Measurements from ENCODE around the gene PSENEN. TPM values are rescaled to one million over a fixed set of nuclear protein-coding genes. Genes with fewer than 3 reads are reported as not detected.
A peak's percentile ranks its signal among the peaks of the same experiment; 100 is the strongest.

PSENEN gene
- total RNA-seq, 2 donors from 2014 or later, result 10.6 to 21.1 TPM

DNA sequence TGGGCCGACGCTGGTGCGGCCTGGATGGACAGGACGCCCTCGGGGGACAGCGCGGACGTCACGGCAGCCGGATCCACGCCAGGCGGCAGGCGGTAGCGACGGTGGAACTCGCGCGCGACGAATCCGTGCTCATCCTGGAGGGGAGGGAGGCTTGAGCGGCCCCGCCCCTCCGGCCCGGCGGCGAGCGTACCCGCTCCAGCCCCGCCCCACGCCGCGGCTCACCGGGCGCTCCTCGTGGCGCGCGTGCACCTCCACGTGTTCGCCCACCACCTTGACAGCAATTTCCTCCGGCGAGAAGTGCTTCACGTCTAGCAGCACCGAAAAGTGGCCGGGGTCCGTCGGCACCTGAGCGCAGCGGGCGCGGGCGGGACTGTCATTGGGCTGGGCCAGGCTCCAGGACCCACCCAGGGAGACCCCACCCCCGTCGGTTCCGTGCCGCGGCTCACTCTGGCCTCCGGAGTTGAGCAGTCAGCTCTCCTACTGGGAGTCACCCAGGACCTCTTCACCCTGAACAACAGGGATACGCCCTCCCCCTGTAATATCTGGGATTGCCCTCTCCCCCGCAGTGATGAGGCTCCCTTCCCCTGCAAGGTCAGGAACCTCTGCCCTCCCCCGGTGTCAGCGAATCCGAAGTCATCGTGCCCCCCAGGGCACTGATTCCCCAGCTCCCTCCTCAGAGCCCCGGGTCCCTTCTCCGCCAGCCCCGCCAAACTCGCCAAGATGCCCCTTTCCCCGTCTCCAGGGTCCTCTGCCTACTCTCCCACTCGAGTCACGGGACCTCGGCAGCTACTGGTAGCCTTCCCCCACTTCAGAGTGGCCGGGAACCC, 10.3 kb downstream of the PSENEN start:
- no peak overlapping the region for H3K4me3 ChIP-seq
- H3K9me3 ChIP-seq, result no peaks in the 10 kb centered on the region
- intact Hi-C loops (cut with DNase I), result no loop called here
- DNase-seq (peak; percentile 42 to 57 (median 55)), ATAC-seq (no peak)
- H3K4me1 ChIP-seq, result peaks cover 29% of the 10 kb centered on the region
- whole genome bisulfite sequencing, 2 donors, result 64 to 83% methylated on average over 53 to 71 of the region's 74 CpGs
- no peaks in the 10 kb centered on the region for H3K27me3 ChIP-seq
- TF ChIP-seq, protein P1, sequence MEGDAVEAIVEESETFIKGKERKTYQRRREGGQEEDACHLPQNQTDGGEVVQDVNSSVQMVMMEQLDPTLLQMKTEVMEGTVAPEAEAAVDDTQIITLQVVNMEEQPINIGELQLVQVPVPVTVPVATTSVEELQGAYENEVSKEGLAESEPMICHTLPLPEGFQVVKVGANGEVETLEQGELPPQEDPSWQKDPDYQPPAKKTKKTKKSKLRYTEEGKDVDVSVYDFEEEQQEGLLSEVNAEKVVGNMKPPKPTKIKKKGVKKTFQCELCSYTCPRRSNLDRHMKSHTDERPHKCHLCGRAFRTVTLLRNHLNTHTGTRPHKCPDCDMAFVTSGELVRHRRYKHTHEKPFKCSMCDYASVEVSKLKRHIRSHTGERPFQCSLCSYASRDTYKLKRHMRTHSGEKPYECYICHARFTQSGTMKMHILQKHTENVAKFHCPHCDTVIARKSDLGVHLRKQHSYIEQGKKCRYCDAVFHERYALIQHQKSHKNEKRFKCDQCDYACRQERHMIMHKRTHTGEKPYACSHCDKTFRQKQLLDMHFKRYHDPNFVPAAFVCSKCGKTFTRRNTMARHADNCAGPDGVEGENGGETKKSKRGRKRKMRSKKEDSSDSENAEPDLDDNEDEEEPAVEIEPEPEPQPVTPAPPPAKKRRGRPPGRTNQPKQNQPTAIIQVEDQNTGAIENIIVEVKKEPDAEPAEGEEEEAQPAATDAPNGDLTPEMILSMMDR (IDR thresholded peaks at IDR 0.05), result no peak
- no peak for TF ChIP-seq POLR2A (IDR thresholded peaks at IDR 0.05)
- H3K36me3 ChIP-seq (replicated peaks in 1 of 2; ENCODE audit: insufficient read depth in 1 of 2, low read depth in 2 of 2), result peaks cover 0 to 7% of the 10 kb centered on the region in 2 donors
- peak overlapping the region; percentile 42 to 94 (median 84) for H3K27ac ChIP-seq

DNA sequence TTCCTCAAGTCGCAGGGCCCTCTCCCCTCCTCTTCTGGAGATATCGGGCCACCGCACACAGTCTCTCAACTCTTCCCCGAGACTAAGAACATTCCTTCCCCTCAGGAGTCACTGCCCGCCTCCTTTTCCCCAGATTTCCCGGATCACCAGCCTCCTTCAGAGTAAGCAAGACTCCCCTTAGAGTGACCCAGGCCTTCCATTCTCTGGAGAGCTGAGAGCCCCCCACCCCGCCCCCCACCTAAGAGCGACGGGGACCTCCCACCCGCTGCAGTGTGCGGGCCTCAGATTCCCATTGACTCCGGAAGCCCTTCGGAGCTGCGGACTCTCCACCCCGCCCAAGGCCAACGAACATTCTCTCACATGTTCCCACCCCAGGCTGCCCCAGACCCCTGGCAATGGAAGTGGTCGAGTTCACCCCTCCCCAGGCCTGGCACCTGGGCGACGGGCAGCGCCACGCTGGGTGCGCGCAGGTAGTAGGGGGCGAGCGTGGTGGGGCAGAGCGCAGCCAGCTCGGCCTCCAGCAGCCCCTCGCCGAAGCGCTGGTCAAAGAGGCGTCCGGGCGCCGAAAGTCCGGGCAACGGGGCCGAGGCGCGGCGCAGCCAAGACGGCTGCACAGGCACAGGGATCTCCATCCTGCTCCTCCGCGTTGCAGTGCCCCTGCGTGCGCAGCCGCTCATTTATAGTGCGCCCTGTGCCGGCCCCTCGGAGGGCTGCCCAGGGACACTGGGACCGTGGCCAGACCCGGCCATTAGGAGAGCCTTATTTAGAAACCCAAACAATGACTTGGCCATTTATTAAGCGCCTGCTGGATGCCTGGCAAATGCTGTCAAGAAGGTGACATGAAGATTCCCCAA, 11.2 kb downstream of the PSENEN start, which contains the start of gene HSPB6:
Gene HSPB6 (minus strand): TSS at position 653 of the 854 bp plus-strand sequence. CDS start 21 bp downstream, at position 632.
- WGBS, 2 donors, result 29 to 38% methylated on average over 10 to 50 of the region's 52 CpGs
- peaks cover 0 to 7% of the 10 kb centered on the region in 2 donors for H3K36me3 ChIP-seq (replicated peaks in 1 of 2; ENCODE audit: insufficient read depth in 1 of 2, low read depth in 2 of 2)
- H3K4me1 ChIP-seq, result peaks cover 29% of the 10 kb centered on the region
- H3K27me3 ChIP-seq, result no peaks in the 10 kb centered on the region
- peak within 1 kb of the TSS in 1 of 2 donors; percentile 74 for H3K4me3 ChIP-seq
- H3K27ac ChIP-seq, result peak within 1 kb of the TSS; percentile 77 to 94 (median 90)
- ATAC-seq (no peak), DNase-seq (peak in 2 of 4 donors; percentile 49 to 50)
- H3K9me3 ChIP-seq, result no peaks in the 10 kb centered on the region
- TF ChIP-seq POLR2A (IDR thresholded peaks at IDR 0.05), result peak in 2 of 3 donors; percentile 57 to 63
- TF ChIP-seq, protein P1 (IDR thresholded peaks at IDR 0.05), result no peak
- intact Hi-C loops (cut with DNase I), result no loop called here

DNA sequence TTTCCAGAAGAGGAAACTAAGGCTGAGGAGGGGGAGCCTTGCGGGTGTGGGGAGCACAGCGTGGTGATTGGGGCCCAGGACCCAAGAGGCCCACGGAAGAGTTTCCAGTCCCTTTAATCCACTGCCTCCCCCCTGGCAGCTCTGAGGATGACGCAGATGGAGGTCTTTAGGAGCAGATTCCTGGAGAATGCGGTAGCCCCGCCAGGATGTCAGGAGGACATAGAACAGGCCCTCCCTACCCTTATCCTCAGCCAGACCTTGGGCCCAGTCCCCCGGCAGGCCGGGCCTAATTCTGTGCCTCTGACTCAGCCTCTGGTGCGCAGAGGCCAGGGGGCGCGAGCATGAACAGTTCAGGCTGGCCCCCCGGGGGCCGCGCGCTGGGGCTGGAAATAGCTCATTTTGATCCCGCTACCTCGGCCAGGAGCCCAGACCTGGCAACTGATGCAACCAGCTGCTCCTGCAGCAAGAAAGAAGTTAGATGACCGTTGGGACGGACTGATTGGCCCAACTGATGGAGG, 11.8 kb downstream of the PSENEN start:
- H3K4me3 ChIP-seq, result no peak overlapping the region
- ATAC-seq (peak; percentile 5), DNase-seq (peak; percentile 59 to 76 (median 70))
- 14 to 17% methylated on average over 18 to 19 of the region's 19 CpGs for WGBS, 2 donors
- H3K27ac ChIP-seq, result peak overlapping the region; percentile 77 to 94 (median 90)
- H3K27me3 ChIP-seq, result no peaks in the 10 kb centered on the region
- TF ChIP-seq POLR2A (IDR thresholded peaks at IDR 0.05), result no peak
- TF ChIP-seq, protein P1 (IDR thresholded peaks at IDR 0.05), result no peak
- no peaks in the 10 kb centered on the region for H3K9me3 ChIP-seq
- H3K36me3 ChIP-seq (replicated peaks in 1 of 2; ENCODE audit: insufficient read depth in 1 of 2, low read depth in 2 of 2), result peaks cover 0 to 9% of the 10 kb centered on the region in 2 donors
- intact Hi-C loops (cut with DNase I), result no loop called here
- peaks cover 29% of the 10 kb centered on the region for H3K4me1 ChIP-seq

DNA sequence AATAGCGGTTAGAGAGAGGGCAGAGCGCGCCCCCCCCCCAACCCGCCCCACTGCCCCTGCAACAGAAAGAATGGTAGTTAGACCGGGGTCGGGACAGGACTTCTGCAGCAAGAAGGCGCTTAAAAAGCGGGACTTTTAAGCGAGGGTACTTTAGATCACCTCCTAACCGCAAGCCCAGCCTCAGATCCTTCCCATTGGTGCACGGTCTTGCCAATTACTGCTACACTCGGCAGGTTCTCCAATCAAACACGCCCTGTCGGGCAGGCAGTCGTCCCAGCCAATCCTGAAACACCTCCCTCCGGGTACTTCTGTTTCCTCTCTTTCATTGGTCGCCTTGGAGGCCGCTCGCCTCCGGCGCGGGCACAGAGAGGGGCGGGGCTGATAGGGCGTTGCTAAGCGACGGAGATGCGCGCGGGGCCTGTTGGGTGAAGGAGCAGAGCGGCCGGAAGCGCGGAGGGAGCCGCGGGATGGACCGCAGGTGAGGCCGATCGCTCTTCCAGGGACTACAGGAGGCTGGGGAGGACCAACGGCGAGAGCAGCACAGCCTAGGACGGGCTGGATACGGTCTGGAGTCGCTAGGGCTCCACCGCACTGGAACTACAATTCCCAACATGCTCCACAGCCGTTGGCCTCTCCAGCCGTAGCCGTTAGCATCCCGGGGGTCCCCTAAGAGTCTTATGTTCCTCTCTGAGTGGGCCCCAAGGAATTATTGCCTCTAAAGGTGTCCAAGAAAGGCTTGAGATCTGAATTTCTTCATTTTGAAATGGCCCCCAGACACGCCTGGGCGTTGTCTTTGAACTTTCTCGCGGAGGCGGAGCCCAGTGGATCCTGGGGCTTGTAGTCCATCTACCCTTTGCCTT, 12.5 kb downstream of the PSENEN start, which contains the start of gene PROSER3:
Gene PROSER3 (plus strand): TSS at position 428 of the 860 bp plus-strand sequence. CDS start 40 bp downstream, at position 468.
- Histone ChIP-seq H3K27ac (peak within 1 kb of the TSS; percentile 77 to 94 (median 90)), H3K9me3 (no peaks in the 10 kb centered on the region), H3K27me3 (no peaks in the 10 kb centered on the region), H3K4me3 (peak within 1 kb of the TSS; percentile 69 to 74), H3K36me3 (replicated peaks in 1 of 2; ENCODE audit: insufficient read depth in 1 of 2, low read depth in 2 of 2) (peaks cover 0 to 5% of the 10 kb centered on the region in 2 donors), H3K4me1 (peaks cover 29% of the 10 kb centered on the region)
- intact Hi-C loops (cut with DNase I), result no loop called here
- DNase-seq (peak; percentile 98 to 99 (median 98)), ATAC-seq (peak; percentile 97)
- TF ChIP-seq, protein P1 (IDR thresholded peaks at IDR 0.05), result no peak
- peak; percentile 28 to 87 (median 86) for TF ChIP-seq POLR2A (IDR thresholded peaks at IDR 0.05)
- 0% methylated on average over 33 to 49 of the region's 53 CpGs for WGBS, 2 donors
